GM20000 (cell line): ENCODE data around the gene RPUSD4.

Source experiments
- DNase-seq: peaks from one replicate; pipeline ENCODE4 v3.0.0; 2012; ENCODE audit warnings: low spot score
- TF ChIP-seq, protein P1 (sequence below): IDR thresholded peaks from 2 replicates; pipeline ENCODE4 v1.5.1; 2012; ENCODE audit warnings: mild to moderate bottlenecking, control low read depth; ENCODE audit errors: extremely low read depth, missing control alignments

Gene RPUSD4

GRCh38 chr11:126155402-126156187 lies 55.9 kb downstream of the RPUSD4 start:
- TF ChIP-seq, protein P1, sequence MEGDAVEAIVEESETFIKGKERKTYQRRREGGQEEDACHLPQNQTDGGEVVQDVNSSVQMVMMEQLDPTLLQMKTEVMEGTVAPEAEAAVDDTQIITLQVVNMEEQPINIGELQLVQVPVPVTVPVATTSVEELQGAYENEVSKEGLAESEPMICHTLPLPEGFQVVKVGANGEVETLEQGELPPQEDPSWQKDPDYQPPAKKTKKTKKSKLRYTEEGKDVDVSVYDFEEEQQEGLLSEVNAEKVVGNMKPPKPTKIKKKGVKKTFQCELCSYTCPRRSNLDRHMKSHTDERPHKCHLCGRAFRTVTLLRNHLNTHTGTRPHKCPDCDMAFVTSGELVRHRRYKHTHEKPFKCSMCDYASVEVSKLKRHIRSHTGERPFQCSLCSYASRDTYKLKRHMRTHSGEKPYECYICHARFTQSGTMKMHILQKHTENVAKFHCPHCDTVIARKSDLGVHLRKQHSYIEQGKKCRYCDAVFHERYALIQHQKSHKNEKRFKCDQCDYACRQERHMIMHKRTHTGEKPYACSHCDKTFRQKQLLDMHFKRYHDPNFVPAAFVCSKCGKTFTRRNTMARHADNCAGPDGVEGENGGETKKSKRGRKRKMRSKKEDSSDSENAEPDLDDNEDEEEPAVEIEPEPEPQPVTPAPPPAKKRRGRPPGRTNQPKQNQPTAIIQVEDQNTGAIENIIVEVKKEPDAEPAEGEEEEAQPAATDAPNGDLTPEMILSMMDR: no peak
- DNase-seq: no peak

GRCh38 chr11:126154691-126155090 lies 56.8 kb downstream of the RPUSD4 start:
- DNase-seq: no peak
- TF ChIP-seq, protein P1: no peak

GRCh38 chr11:126153972-126154371 lies 57.5 kb downstream of the RPUSD4 start:
- no peak for DNase-seq
- TF ChIP-seq, protein P1: no peak

GRCh38 chr11:126153006-126153405 lies 58.4 kb downstream of the RPUSD4 start:
- no peak for DNase-seq
- TF ChIP-seq, protein P1: no peak

- TF ChIP-seq, protein P1: no peak
- no peak for DNase-seq
Observed at GRCh38 chr11:126152586-126152985, 58.9 kb downstream of the RPUSD4 start.

GRCh38 chr11:126152152-126152551 lies 59.3 kb downstream of the RPUSD4 start:
- TF ChIP-seq, protein P1: no peak
- no peak for DNase-seq
